ENCODE data around the gene SRC.

Gene SRC

GRCh38 chr20:37385176-37385575 is 39.2 kb downstream of the SRC start:
- no peak for DNase-seq

- no peak for DNase-seq
Observed at GRCh38 chr20:37385659-37386504, 39.9 kb downstream of the SRC start.

GRCh38 chr20:37386505-37387251 is 40.7 kb downstream of the SRC start:
- DNase-seq, result no peak

- DNase-seq, result no peak
Observed at GRCh38 chr20:37387519-37388269, 41.8 kb downstream of the SRC start.

- DNase-seq, result no peak
Observed at GRCh38 chr20:37388831-37389230, 42.9 kb downstream of the SRC start.

- no peak for DNase-seq
Observed at GRCh38 chr20:37389241-37389747, 43.4 kb downstream of the SRC start.

GRCh38 chr20:37389844-37390275 is 43.9 kb downstream of the SRC start:
- DNase-seq, result no peak

GRCh38 chr20:37390503-37390890 is 44.6 kb downstream of the SRC start:
- no peak for DNase-seq

- DNase-seq, result no peak
Observed at GRCh38 chr20:37390891-37391525, 45.1 kb downstream of the SRC start.

- no peak for DNase-seq
Observed at GRCh38 chr20:37392441-37393195, 46.7 kb downstream of the SRC start.

GRCh38 chr20:37393196-37393862 is 47.4 kb downstream of the SRC start:
- DNase-seq, result no peak

GRCh38 chr20:37393863-37394542 is 48.1 kb downstream of the SRC start:
- no peak for DNase-seq

- DNase-seq, result no peak
Observed at GRCh38 chr20:37394543-37395409, 48.8 kb downstream of the SRC start.

GRCh38 chr20:37395410-37395797 is 49.5 kb downstream of the SRC start:
- no peak for DNase-seq

- DNase-seq, result no peak
Observed at GRCh38 chr20:37395921-37396415, 50.0 kb downstream of the SRC start.

- DNase-seq, result no peak
Observed at GRCh38 chr20:37396416-37397075, 50.6 kb downstream of the SRC start.

- no peak for DNase-seq
Observed at GRCh38 chr20:37397076-37397953, 51.4 kb downstream of the SRC start.
